HEK293 (cell line): ENCODE measurements around the gene IRS1.

Experiments used
- CTCF ChIA-PET: fragments of 350-600 bp; formaldehyde crosslinking; extraction: SDS; loops from one replicate; lab custom pipeline; 2021; ENCODE audit warnings: antibody characterized with exemption; lab: Yijun Ruan, JAX
- POLR2A ChIA-PET: fragments of 300-600 bp; formaldehyde crosslinking; extraction: SDS; loops from one replicate; lab custom pipeline; 2020; ENCODE audit warnings: antibody characterized with exemption, inconsistent platforms; lab: Yijun Ruan, JAX
- H3K27ac ChIP-seq: fragments of 200-500 bp; sonication (Bioruptor generic); 2 replicates; pipeline ENCODE4 v1.5.1; 2014; ENCODE audit warnings: low read depth, low read length, control low read depth, inconsistent platforms; ENCODE audit errors: extremely low read depth
- H3K36me3 ChIP-seq, 2 experiments: fragments of 200-500 bp in 1 of 2; sonication (Bioruptor generic) in 1 of 2; 1 replicate in 1 of 2; 2 replicates in 1 of 2; pipeline ENCODE4 v1.5.1; 2014 to 2017; ENCODE audit warnings: inconsistent platforms in 2 of 2, low read length in 2 of 2; ENCODE audit not compliant: control insufficient read depth in 2 of 2, insufficient read depth in 1 of 2
- H3K4me1 ChIP-seq: fragments of 200-500 bp; sonication (Bioruptor generic); 2 replicates; pipeline ENCODE4 v1.5.1; 2014; ENCODE audit warnings: mild to moderate bottlenecking, low read length, inconsistent platforms; ENCODE audit not compliant: control insufficient read depth, insufficient read depth
- H3K4me3 ChIP-seq: 2 replicates; pipeline ENCODE4 v1.5.1; 2011; ENCODE audit warnings: low read depth, mild to moderate bottlenecking, control low read depth, low read length, moderate library complexity
- H3K9me3 ChIP-seq: fragments of 200-500 bp; sonication (Bioruptor generic); 2 replicates; pipeline ENCODE4 v1.5.1; 2014; ENCODE audit warnings: low read depth, low read length, inconsistent platforms; ENCODE audit not compliant: control insufficient read depth, insufficient read depth
- GLI2 ChIP-seq: fragments of 450-650 bp; formaldehyde crosslinking; IDR thresholded peaks from 2 replicates; pipeline ENCODE4; 2017; ENCODE audit warnings: missing biosample characterization, missing genetic modification characterization, low read depth, borderline replicate concordance
- HOXA7 ChIP-seq: sonication (generic); formaldehyde crosslinking; IDR thresholded peaks from 2 replicates; pipeline ENCODE4 v1.8.1; 2022; ENCODE audit warnings: missing genetic modification reagents, borderline replicate concordance
- MEIS1 ChIP-seq: sonication (generic); formaldehyde crosslinking; IDR thresholded peaks from 2 replicates; pipeline ENCODE4 v1.8.1; 2022; ENCODE audit warnings: missing genetic modification reagents, mild to moderate bottlenecking, borderline replicate concordance
- PRDM2 ChIP-seq: fragments of 450-650 bp; formaldehyde crosslinking; IDR thresholded peaks from 2 replicates; pipeline ENCODE4 v1.5.1; 2016; ENCODE audit warnings: missing biosample characterization, missing genetic modification characterization, borderline replicate concordance
- SP3 ChIP-seq: fragments of 450-650 bp; formaldehyde crosslinking; IDR thresholded peaks from 2 replicates; pipeline ENCODE4 v1.5.1; 2016; ENCODE audit warnings: missing biosample characterization, missing genetic modification characterization
- TCF7L2 ChIP-seq: IDR thresholded peaks from 2 replicates; pipeline ENCODE4 v1.6.1; 2011; ENCODE audit warnings: low read depth, mild to moderate bottlenecking, inconsistent platforms, low read length, moderate library complexity, borderline replicate concordance
- WT1 ChIP-seq: fragments of 450-650 bp; formaldehyde crosslinking; IDR thresholded peaks from 2 replicates; pipeline ENCODE4 v1.5.1; 2016; ENCODE audit warnings: missing biosample characterization, missing genetic modification characterization
- ZBTB21 ChIP-seq: fragments of 450-650 bp; formaldehyde crosslinking; IDR thresholded peaks from 2 replicates; pipeline ENCODE4 v1.5.1; 2017; ENCODE audit warnings: missing biosample characterization, missing genetic modification characterization
- ZBTB6 ChIP-seq: fragments of 450-650 bp; formaldehyde crosslinking; IDR thresholded peaks from 2 replicates; pipeline ENCODE4 v1.5.1; 2017; ENCODE audit warnings: missing biosample characterization, missing genetic modification characterization
- ZIC2 ChIP-seq: fragments of 450-650 bp; formaldehyde crosslinking; IDR thresholded peaks from 2 replicates; pipeline ENCODE4 v1.5.1; 2016; ENCODE audit warnings: missing biosample characterization, missing genetic modification characterization
- ZNF121 ChIP-seq: fragments of 450-650 bp; formaldehyde crosslinking; IDR thresholded peaks from 2 replicates; pipeline ENCODE4 v1.5.1; 2016; ENCODE audit warnings: missing biosample characterization, missing genetic modification characterization
- ZNF132 ChIP-seq: fragments of 450-650 bp; formaldehyde crosslinking; IDR thresholded peaks from 2 replicates; pipeline ENCODE4 v1.5.1; 2017; ENCODE audit warnings: missing biosample characterization, missing genetic modification characterization, borderline replicate concordance
- ZNF280D ChIP-seq: fragments of 450-650 bp; formaldehyde crosslinking; IDR thresholded peaks from 2 replicates; pipeline ENCODE4 v1.5.1; 2016; ENCODE audit warnings: missing biosample characterization, missing genetic modification characterization
- ZNF362 ChIP-seq: fragments of 450-650 bp; formaldehyde crosslinking; IDR thresholded peaks from 2 replicates; pipeline ENCODE4 v1.5.1; 2016; ENCODE audit warnings: missing biosample characterization, missing genetic modification characterization
- ZNF585B ChIP-seq: fragments of 450-650 bp; formaldehyde crosslinking; IDR thresholded peaks from 2 replicates; pipeline ENCODE4 v1.5.1; 2016; ENCODE audit warnings: missing biosample characterization, missing genetic modification characterization
- ZNF626 ChIP-seq: fragments of 450-650 bp; sonication (Bioruptor Pico); formaldehyde crosslinking; IDR thresholded peaks from 2 replicates; pipeline ENCODE4 v1.5.1; 2018; ENCODE audit warnings: missing biosample characterization, missing genetic modification characterization, inconsistent platforms
- ZNF639 ChIP-seq: fragments of 450-650 bp; formaldehyde crosslinking; IDR thresholded peaks from 2 replicates; pipeline ENCODE4 v1.5.1; 2016; ENCODE audit warnings: missing biosample characterization, missing genetic modification characterization
- ZNF664 ChIP-seq: fragments of 450-650 bp; formaldehyde crosslinking; IDR thresholded peaks from 2 replicates; pipeline ENCODE4 v1.5.1; 2016; ENCODE audit warnings: missing biosample characterization, missing genetic modification characterization
- ZNF776 ChIP-seq: fragments of 450-650 bp; formaldehyde crosslinking; IDR thresholded peaks from 2 replicates; pipeline ENCODE4 v1.5.0; 2017; ENCODE audit warnings: missing biosample characterization, missing genetic modification characterization, borderline replicate concordance
- ZNF791 ChIP-seq: fragments of 450-650 bp; formaldehyde crosslinking; IDR thresholded peaks from 2 replicates; pipeline ENCODE4 v1.5.1; 2016; ENCODE audit warnings: missing biosample characterization, missing genetic modification characterization
- ZNF843 ChIP-seq: fragments of 450-650 bp; formaldehyde crosslinking; IDR thresholded peaks from 2 replicates; pipeline ENCODE4 v1.5.1; 2016; ENCODE audit warnings: missing biosample characterization, missing genetic modification characterization
- ZSCAN23 ChIP-seq: fragments of 450-650 bp; formaldehyde crosslinking; IDR thresholded peaks from 2 replicates; pipeline ENCODE4 v1.5.1; 2016; ENCODE audit warnings: missing biosample characterization, missing genetic modification characterization
- ZSCAN4 ChIP-seq: fragments of 450-650 bp; formaldehyde crosslinking; IDR thresholded peaks from 2 replicates; pipeline ENCODE4 v1.5.1; 2017; ENCODE audit warnings: missing biosample characterization, missing genetic modification characterization

IRS1 gene

GRCh38 chr2:226782092-226782713 lies 17.4 kb downstream of the IRS1 start (continued):
- TF ChIP-seq PRDM2 (tag by site-specific recombination) (no peak), HOXA7 (CRISPR knock-in tag) (no peak), ZSCAN23 (tag by site-specific recombination) (no peak), SP3 (tag by site-specific recombination) (no peak), ZNF362 (no peak)

- ChIA-PET POLR2A (no interaction called here), CTCF (no interaction called here)
- peaks cover 0 to 1% of the 10 kb centered on the region in 2 experiments; a peak in 2 of 3 replicates for H3K36me3 ChIP-seq
- H3K9me3 ChIP-seq, result no peaks in the 10 kb centered on the region; the same call in 1 of the 2 replicates
- H3K27ac ChIP-seq, result no peak overlapping the region
- H3K4me1 ChIP-seq, result peaks cover 2% of the 10 kb centered on the region; the same call in 1 of the 2 replicates
- no peak overlapping the region for H3K4me3 ChIP-seq
- TF ChIP-seq ZBTB21 (tag by site-specific recombination), result no peak
- TF ChIP-seq ZNF776 (tag by site-specific recombination), result no peak
- TF ChIP-seq ZNF626 (tag by site-specific recombination), result no peak
- TF ChIP-seq WT1 (tag by site-specific recombination), result no peak
- TF ChIP-seq ZNF280D, result no peak
- no peak for TF ChIP-seq ZNF639 (tag by site-specific recombination)
- no peak for TF ChIP-seq ZNF121
- no peak for TF ChIP-seq ZNF843 (tag by site-specific recombination)
- no peak for TF ChIP-seq ZSCAN4 (tag by site-specific recombination)
- no peak for TF ChIP-seq ZIC2 (tag by site-specific recombination)
- no peak for TF ChIP-seq ZBTB6 (tag by site-specific recombination)
- TF ChIP-seq TCF7L2, result no peak
- TF ChIP-seq MEIS1, result no peak
- no peak for TF ChIP-seq ZNF132 (tag by site-specific recombination)
- TF ChIP-seq ZNF791, result no peak
- no peak for TF ChIP-seq ZNF585B (tag by site-specific recombination)
- TF ChIP-seq ZNF664 (tag by site-specific recombination), result no peak
- TF ChIP-seq GLI2, result no peak
These were observed 19.2 kb downstream of the IRS1 start for GRCh38 chr2:226780431-226780830.
